ENCODE data around the gene ADAMTS13.

Gene ADAMTS13

DNA sequence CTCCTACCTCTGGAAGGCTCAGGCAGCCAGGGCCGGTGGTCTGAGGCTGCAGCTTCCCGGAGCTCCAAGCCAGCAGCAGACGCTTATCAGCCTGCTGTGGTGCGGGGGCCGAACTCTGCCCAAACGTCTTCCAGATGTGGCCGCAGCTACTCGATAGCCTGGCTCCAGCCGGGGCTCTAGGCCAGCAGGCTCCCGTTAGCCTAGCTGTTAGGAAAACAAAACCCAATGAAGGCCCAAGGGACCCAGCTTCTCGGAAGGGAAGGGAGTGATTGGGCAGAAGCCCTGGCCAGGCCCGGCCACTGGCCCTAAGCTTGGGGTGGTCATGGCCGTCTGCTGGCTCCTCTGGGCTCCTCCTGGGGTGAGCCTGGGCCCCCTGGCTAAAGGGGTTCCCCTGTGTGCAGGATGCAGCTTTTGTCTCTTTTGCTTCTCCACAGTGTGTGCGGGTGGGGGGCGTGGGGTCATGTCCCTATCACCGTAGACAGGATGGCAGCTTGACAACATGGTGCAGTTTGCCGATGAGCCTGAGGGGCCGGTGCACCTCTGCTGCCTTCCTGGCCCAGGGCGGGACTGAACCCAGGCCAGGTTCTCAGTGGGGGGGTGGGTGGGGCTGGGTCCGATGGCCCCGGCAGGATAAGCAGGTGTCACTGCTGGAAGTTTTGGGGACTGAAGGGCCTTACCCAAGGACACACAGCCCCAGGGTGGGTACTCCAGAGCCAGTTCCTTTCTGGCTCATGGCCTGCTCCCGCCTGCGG, 83.9 kb downstream of the ADAMTS13 start:
- H3K36me3 ChIP-seq (ENCODE audit: control insufficient read depth in 1 of 2, insufficient read depth in 2 of 2, low read length in 2 of 2) = no peaks in the 10 kb centered on the region
- H3K27ac ChIP-seq (ENCODE audit: low read depth, low read length) = no peak overlapping the region
- no peak overlapping the region for H3K9ac ChIP-seq (ENCODE audit: low read depth in 1 of 2, low read length in 2 of 2)
- H3K27me3 ChIP-seq (ENCODE audit: control insufficient read depth in 1 of 2, insufficient read depth in 2 of 2, low read length in 2 of 2) = no peaks in the 10 kb centered on the region
- H3K9me3 ChIP-seq (ENCODE audit: control insufficient read depth in 1 of 2, low read length in 2 of 2) = peaks cover 11 to 12% of the 10 kb centered on the region in 2 donors
- H3K4me1 ChIP-seq (ENCODE audit: control insufficient read depth in 1 of 2, insufficient read depth in 2 of 2, low read length in 2 of 2) = peaks cover 10% of the 10 kb centered on the region in 2 donors
- H3K4me3 ChIP-seq (ENCODE audit: low read depth in 1 of 2, low read length in 2 of 2) = no peak overlapping the region

DNA sequence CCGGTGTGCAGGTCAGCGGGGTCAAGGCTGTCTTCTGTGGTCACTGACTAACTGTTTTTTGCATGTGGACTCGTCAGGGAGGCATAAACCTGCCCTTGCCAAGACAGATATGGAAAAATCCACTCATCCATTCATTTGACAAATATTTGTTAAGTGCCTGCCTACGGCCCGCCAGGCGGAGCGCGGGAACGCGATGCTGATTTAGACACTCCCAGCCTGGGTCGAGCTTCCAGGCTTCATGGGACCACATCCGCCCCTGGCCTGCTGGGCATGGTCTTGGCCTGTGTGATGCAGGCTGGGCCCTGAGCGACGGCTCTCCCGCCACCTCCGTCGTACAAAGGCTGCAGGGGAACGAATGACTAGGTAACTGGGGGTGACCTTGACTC, 84.5 kb downstream of the ADAMTS13 start:
- peaks cover 6 to 11% of the 10 kb centered on the region in 2 donors for H3K9me3 ChIP-seq (ENCODE audit: control insufficient read depth in 1 of 2, low read length in 2 of 2)
- peaks cover 10% of the 10 kb centered on the region in 2 donors for H3K4me1 ChIP-seq (ENCODE audit: control insufficient read depth in 1 of 2, insufficient read depth in 2 of 2, low read length in 2 of 2)
- H3K27ac ChIP-seq (ENCODE audit: low read depth, low read length) = no peak overlapping the region
- H3K36me3 ChIP-seq (ENCODE audit: control insufficient read depth in 1 of 2, insufficient read depth in 2 of 2, low read length in 2 of 2) = no peaks in the 10 kb centered on the region
- H3K9ac ChIP-seq (ENCODE audit: low read depth in 1 of 2, low read length in 2 of 2) = no peak overlapping the region
- no peaks in the 10 kb centered on the region for H3K27me3 ChIP-seq (ENCODE audit: control insufficient read depth in 1 of 2, insufficient read depth in 2 of 2, low read length in 2 of 2)
- H3K4me3 ChIP-seq (ENCODE audit: low read depth in 1 of 2, low read length in 2 of 2) = no peak overlapping the region

DNA sequence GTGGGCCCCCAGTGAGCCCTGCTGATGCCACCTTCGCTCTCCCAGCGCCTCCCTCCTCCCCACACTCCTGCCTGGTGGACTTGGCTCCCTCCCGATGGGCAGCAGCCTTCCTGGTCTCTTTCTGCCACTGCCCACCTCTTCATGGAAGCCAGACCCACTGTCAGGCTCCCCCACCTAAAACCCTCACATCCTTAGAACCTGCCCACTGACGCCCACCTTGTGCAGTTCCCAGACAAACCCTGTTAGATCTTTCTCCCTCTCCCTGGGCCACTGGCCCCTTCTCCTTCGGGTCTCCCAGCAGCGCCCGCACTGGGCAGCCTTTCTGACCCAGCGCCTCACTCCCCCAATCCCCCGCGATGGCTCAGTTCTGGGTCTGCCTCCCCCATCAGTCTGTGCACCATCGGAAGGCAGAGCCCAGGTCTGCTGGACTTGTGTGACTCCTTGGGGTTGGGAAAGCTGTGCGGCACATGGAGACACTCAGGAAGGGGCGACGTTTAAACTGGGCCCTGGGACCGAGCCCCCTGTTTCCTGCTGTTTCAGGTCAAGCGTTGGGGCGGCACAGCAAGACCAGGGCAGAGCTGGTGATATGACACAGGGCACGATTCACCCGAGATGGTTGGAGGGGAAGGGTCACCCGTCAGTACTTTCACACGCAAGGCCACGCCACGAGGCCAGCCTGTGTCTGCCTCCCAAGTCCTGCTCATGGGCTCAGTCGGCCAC, 85.2 kb downstream of the ADAMTS13 start:
- no peaks in the 10 kb centered on the region for H3K36me3 ChIP-seq (ENCODE audit: control insufficient read depth in 1 of 2, insufficient read depth in 2 of 2, low read length in 2 of 2)
- no peak overlapping the region for H3K4me3 ChIP-seq (ENCODE audit: low read depth in 1 of 2, low read length in 2 of 2)
- H3K4me1 ChIP-seq (ENCODE audit: control insufficient read depth in 1 of 2, insufficient read depth in 2 of 2, low read length in 2 of 2) = peaks cover 10% of the 10 kb centered on the region in 2 donors
- H3K27me3 ChIP-seq (ENCODE audit: control insufficient read depth in 1 of 2, insufficient read depth in 2 of 2, low read length in 2 of 2) = no peaks in the 10 kb centered on the region
- H3K27ac ChIP-seq (ENCODE audit: low read depth, low read length) = no peak overlapping the region
- peaks cover 3 to 4% of the 10 kb centered on the region in 2 donors for H3K9me3 ChIP-seq (ENCODE audit: control insufficient read depth in 1 of 2, low read length in 2 of 2)
- no peak overlapping the region for H3K9ac ChIP-seq (ENCODE audit: low read depth in 1 of 2, low read length in 2 of 2)

DNA sequence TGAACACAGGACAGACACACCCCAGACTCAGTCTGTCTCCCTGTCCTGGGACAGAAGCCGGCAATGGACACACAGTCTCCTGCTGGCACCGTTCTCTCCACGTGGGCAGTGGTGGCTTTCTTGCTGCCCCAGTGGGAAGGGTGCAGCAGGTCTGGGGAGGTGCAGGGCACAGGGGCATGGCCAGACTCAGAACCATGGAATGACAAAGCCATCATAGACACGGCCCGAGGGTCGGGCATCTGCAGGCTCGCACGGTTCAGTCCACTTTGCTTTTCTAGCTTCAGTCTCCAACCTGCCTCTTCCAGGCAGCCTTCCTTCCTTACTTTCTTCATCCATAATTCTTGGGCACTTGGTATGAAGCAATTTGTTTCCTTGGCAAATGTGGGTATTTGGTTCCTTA, 85.9 kb downstream of the ADAMTS13 start:
- no peaks in the 10 kb centered on the region for H3K27me3 ChIP-seq (ENCODE audit: control insufficient read depth in 1 of 2, insufficient read depth in 2 of 2, low read length in 2 of 2)
- H3K27ac ChIP-seq (ENCODE audit: low read depth, low read length) = no peak overlapping the region
- H3K9me3 ChIP-seq (ENCODE audit: control insufficient read depth in 1 of 2, low read length in 2 of 2) = peaks cover 0 to 4% of the 10 kb centered on the region in 2 donors
- no peak overlapping the region for H3K4me3 ChIP-seq (ENCODE audit: low read depth in 1 of 2, low read length in 2 of 2)
- peaks cover 10% of the 10 kb centered on the region in 2 donors for H3K4me1 ChIP-seq (ENCODE audit: control insufficient read depth in 1 of 2, insufficient read depth in 2 of 2, low read length in 2 of 2)
- H3K36me3 ChIP-seq (ENCODE audit: control insufficient read depth in 1 of 2, insufficient read depth in 2 of 2, low read length in 2 of 2) = no peaks in the 10 kb centered on the region
- no peak overlapping the region for H3K9ac ChIP-seq (ENCODE audit: low read depth in 1 of 2, low read length in 2 of 2)
